ENCODE results near the gene DUSP18.

- TF ChIP-seq, protein P1, sequence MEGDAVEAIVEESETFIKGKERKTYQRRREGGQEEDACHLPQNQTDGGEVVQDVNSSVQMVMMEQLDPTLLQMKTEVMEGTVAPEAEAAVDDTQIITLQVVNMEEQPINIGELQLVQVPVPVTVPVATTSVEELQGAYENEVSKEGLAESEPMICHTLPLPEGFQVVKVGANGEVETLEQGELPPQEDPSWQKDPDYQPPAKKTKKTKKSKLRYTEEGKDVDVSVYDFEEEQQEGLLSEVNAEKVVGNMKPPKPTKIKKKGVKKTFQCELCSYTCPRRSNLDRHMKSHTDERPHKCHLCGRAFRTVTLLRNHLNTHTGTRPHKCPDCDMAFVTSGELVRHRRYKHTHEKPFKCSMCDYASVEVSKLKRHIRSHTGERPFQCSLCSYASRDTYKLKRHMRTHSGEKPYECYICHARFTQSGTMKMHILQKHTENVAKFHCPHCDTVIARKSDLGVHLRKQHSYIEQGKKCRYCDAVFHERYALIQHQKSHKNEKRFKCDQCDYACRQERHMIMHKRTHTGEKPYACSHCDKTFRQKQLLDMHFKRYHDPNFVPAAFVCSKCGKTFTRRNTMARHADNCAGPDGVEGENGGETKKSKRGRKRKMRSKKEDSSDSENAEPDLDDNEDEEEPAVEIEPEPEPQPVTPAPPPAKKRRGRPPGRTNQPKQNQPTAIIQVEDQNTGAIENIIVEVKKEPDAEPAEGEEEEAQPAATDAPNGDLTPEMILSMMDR (IDR thresholded peaks at IDR 0.05), result no peak
- TF ChIP-seq POLR2A (IDR thresholded peaks at IDR 0.05) (no peak), EP300 (IDR thresholded peaks at IDR 0.05) (no peak)
Measured at GRCh38 chr22:30697975-30698374, 30.3 kb upstream of the DUSP18 start.

Data from ovary (tissue), 3 donors.